HG03378 (cell line): ENCODE results near the gene HOOK2.
"Not testable (repeated sequence)": the region's sequence is repeated elsewhere in the genome, so short reads cannot be mapped to it uniquely, and the experiment has no call there.

ENCODE experiments used
- ATAC-seq: cut with Tn5 transposase; IDR thresholded peaks from one replicate; pipeline ENCODE4 v1.9.1; 2021; ENCODE audit warnings: mild to moderate bottlenecking, moderate library complexity; ENCODE audit not compliant: unreplicated experiment

The HOOK2 gene

GRCh38 chr19:12774588-12775555 lies at the start of gene HOOK2:
HOOK2 (minus strand) TSS chr19:12775552; CDS start chr19:12775449, 103 bp downstream.
- no peak for ATAC-seq

GRCh38 chr19:12821761-12822160 lies 46.4 kb upstream of the HOOK2 start:
- ATAC-seq, result no peak

GRCh38 chr19:12817810-12818209 lies 42.5 kb upstream of the HOOK2 start:
- ATAC-seq, result not testable (repeated sequence)

GRCh38 chr19:12817188-12817587 lies 41.8 kb upstream of the HOOK2 start:
- not testable (repeated sequence) for ATAC-seq

GRCh38 chr19:12815088-12815487 lies 39.7 kb upstream of the HOOK2 start:
- no peak for ATAC-seq

GRCh38 chr19:12806242-12807081 lies 31.1 kb upstream of the HOOK2 start, which contains the start of gene RNASEH2A:
RNASEH2A (plus strand) TSS chr19:12806584; CDS start chr19:12806674, 90 bp downstream.
- ATAC-seq, result peak; percentile 57

- ATAC-seq, result no peak
Measured at GRCh38 chr19:12804051-12804450, 28.7 kb upstream of the HOOK2 start.

- no peak for ATAC-seq
Measured at GRCh38 chr19:12802267-12803106, 27.1 kb upstream of the HOOK2 start.

- no peak for ATAC-seq
Measured at GRCh38 chr19:12801466-12802266, 26.3 kb upstream of the HOOK2 start, which contains the start of the genes PRDX2 and THSD8. PRDX2 (minus strand) TSS chr19:12801800; CDS start chr19:12801261, 539 bp downstream. THSD8 (plus strand) TSS chr19:12802069; CDS start chr19:12802072, 3 bp downstream.

- no peak for ATAC-seq
Measured at GRCh38 chr19:12800923-12801465, 25.6 kb upstream of the HOOK2 start.

- ATAC-seq, result no peak
Measured at GRCh38 chr19:12800466-12800770, 25.1 kb upstream of the HOOK2 start.

GRCh38 chr19:12799742-12800465 lies 24.6 kb upstream of the HOOK2 start:
- no peak for ATAC-seq

- ATAC-seq, result not testable (repeated sequence)
Measured at GRCh38 chr19:12797607-12798006, 22.3 kb upstream of the HOOK2 start.

- no peak for ATAC-seq
Measured at GRCh38 chr19:12797141-12797587, 21.8 kb upstream of the HOOK2 start.

GRCh38 chr19:12796146-12797071 lies 21.1 kb upstream of the HOOK2 start:
- ATAC-seq, result no peak

- ATAC-seq, result no peak
Measured at GRCh38 chr19:12794971-12795381, 19.6 kb upstream of the HOOK2 start.

- ATAC-seq, result no peak
Measured at GRCh38 chr19:12794196-12794941, 19.0 kb upstream of the HOOK2 start.
